HG03520 (cell line): ENCODE data around the gene SLC16A1.
"Not testable (repeated sequence)": the region's sequence is repeated elsewhere in the genome, so short reads cannot be mapped to it uniquely, and the experiment has no call there.

Experiments used
- ATAC-seq: cut with Tn5 transposase; IDR thresholded peaks from one replicate; pipeline ENCODE4 v1.9.1; 2021; ENCODE audit warnings: mild to moderate bottlenecking, moderate library complexity; ENCODE audit not compliant: unreplicated experiment

Gene SLC16A1

DNA sequence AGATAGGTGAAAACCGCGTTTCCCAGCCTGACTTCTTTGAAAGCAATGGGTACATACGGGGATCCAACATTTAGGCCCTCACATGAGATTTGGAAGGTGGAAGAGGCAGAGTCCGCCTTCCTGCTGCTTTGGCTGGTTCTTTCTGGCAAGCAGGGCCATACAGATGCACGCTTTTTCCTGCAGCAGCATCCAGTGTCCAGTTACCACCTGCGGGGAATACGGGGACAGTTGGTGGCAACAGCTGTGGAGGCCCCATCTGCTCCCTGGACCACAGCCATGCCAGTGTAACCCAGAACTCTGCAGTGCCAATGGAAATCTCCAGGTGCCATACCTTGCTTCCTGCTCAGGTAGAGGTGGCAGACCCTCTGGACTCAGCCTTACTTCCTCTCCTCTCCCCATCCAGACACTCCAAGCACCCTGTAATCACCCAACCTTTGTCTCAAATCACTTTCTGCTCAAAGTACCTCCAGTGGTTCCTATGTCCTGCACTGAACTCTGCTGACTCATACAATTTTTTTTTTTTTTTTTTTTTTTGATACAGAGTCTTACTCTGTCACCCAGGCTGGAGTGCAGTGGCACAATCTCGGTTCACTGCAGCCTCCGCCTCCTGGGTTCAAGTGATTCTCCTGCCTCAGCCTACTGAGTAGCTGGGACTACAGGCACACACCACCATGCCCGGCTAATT, 68.3 kb downstream of the SLC16A1 start:
- ATAC-seq, result no peak

DNA sequence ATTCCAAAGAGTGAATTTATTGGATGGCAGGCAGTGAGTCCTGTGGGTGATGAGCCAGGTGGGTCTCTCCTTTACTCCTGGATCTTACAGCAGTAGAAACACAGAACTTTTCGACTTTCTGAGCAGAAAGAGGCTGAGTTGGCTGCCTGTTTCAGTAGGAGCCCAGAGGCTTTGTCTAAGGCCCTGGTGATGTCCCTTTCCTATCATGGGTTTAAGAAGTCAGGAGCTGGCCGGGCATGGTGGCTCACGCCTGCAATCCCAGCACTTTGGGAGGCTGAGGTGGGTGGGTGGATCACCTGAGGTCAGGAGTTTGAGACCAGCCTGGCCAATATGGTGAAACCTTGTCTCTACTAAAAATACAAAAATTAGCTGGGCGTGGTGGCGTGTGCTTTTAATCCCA, 71.0 kb downstream of the SLC16A1 start:
- not testable (repeated sequence) for ATAC-seq

DNA sequence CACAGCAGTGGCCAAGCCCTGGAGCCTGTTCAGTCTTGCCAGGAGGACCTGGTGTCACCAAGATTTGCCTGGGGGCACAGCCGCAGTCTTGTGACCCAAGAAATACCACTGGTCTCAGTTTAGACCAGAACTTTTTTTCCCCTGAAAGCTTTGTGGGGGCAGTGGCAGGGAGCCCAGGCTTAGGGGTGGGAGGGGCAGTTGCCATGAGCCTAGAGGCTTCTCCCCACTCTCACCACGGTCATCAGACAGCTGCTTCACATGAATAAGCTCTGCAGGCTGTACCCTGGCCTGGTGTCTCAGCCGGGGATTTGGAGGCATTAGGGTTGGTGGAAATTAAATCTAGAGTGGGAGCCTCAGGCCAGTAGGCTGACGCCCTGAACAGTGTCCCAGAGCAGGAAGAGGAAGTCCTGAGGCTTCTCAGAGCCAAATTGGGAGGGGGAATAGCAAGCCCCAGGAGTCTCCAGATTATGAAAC, 73.7 kb downstream of the SLC16A1 start:
- ATAC-seq, result no peak

DNA sequence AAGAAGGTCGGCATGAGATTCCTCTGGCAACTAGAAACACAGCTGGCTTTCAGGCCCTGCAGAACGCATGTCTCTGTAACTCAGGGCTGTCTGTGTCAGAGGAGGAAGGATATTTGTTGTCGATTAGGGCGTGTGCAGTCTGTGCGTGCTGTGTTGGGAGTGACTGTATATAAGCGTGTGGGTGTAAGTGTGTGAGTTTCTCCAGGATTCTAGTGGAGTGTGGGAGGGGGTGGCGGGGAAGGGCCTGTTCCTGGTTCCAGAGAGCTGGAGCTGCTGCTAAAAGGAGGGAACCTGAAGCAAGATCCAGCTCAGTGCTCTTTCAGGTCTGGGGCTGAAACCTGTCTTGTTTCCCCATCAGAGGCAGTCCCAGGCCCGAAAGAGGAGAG, 74.3 kb downstream of the SLC16A1 start:
- no peak for ATAC-seq

DNA sequence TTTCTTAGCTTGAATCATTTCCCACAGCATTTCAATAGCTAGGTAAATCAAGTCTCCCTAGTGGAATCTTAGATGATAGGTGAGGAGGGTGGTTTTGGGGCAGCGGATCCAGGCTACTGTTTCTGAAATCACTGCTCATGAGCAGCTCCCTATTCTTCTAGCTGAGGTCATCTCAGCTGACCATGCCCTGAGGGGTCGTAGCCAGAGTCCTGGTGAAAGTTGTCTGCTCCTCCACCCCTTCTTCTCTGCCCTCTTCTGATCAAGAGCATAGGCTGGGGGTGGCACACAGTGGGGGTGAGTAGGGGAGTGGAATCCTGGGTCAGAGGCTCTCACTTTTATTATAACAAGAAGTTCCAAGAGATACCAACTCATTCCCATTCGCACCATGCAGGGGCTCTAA, 76.2 kb downstream of the SLC16A1 start:
- no peak for ATAC-seq

DNA sequence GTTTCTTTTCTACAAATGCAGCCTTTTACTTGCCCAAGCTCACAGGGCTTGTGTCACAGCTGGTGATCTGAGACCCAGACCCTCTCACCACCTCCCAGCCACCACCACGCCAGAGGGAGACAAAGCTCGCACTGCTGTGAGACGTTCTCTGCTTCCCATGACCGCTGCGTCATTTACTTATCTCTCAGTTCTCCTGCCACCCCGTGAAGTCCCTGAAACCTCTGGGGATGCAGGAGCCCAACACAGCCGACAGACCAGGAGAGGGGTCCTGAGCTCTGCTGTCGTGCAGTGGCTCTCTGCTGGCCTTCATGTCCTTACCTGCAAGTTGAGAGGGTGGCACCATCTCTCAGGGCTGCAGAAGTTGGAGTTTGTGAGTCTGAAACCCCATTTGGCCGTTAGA, 77.7 kb downstream of the SLC16A1 start:
- ATAC-seq, result no peak

DNA sequence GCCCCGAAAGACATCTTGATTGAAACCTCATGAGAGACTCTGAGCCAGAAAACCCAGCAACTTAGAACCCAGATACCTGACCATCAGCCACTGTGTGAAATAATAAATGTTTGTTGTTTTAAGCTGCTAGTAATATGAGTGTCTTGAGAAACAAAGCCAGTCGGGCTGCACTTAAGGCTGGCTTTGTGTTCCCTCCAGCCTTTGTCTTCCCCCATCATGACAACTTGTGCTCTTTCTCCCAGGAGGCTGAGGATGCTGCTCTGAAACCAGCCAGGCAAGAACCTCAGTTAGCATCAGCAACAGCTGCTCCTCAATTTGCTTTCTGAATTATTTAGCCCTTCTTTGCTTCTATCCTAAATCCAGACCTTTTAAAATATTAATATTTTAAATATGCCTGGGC, 78.2 kb downstream of the SLC16A1 start:
- no peak for ATAC-seq

DNA sequence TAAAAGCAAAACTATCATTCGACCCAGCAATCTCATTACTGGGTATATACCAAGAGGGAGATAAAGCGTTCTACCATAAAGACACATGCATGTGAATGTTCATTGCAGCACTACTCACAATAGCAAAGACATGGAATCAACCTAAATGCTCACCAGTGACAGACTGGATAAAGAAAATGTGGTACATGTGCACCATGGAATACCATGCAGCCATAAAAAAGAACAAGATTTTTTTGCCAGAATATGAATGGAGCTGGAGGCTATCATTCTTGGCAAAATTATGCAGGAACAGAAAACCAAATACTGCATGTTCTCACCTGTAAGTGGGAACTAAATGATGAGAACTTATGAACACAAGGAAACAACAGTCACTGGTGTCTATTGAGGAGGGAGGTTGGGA, 79.7 kb downstream of the SLC16A1 start:
- ATAC-seq, result no peak

DNA sequence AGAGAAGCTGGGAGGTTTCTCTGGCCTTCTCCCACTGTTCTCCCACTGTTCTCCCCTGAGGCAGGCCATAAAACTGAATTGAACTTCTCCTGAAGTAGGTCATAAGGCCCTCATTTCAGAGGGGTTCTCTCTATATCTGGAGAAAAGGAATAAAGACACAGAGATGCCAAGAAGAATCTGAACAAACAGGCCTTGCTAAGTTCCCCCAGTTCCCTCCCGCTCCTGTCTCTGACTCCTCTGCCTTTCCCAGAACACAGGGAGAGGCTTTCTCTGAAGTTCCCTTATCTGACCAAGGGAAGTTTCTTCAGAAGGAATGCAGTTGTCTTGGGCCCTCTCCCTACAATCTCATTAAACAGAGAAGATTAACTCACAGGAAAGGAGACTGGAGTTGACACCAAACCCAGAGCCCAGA, 83.4 kb downstream of the SLC16A1 start:
- no peak for ATAC-seq

DNA sequence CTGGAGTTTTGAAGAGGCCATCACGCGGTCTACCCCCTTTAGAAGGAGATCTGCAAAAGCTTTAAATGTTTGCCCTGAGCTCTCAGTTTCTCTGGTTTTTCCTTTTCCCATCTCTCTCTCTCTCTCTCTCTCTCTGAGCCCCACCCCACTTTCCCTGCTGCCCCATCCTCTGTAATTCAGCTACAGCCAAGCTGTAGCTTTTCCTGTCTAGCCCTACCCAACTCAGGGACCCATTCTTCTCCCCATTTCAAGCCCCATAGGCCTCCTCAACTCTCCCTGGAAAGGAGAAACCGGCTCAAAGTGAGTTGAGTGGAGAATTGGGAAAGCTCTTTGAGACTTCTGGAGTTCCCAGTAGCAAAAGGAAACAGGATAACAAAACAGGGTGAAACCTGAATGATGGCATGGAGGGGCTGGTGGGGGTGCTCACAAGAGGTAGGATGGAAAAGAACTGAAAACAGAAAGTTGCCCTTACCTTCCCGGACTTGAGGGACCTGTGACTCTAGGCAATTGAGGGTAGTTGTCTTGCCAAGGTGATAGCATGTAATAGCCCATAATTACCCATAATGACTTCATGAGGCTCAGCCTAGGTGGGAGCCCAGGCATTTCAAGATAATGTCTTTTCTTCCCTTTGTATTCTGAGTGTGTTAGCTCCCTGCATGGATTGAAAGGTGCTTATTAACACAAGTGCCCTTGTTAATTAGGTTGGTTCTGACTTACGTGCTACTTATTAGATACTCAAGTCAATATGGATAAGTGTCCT, 84.9 kb downstream of the SLC16A1 start:
- no peak for ATAC-seq

DNA sequence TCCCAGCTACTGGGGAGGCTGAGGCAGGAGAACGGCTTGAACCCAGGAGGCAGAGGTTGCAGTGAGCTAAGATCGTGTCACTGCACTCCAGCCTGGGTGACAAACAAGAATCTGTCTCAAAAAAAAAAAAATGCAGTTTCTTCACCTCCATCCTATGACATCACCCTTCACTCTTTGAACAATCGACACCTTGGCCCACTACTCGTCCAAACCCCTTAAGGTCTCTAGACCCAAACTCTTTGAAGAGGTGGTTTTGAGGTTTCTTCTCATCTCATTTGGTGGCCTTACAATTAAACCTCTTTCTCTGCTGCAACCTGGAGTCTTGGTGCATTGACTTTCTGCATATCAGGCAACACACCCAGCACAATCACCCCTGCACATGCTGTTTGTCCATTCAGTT, 86.1 kb downstream of the SLC16A1 start:
- no peak for ATAC-seq

DNA sequence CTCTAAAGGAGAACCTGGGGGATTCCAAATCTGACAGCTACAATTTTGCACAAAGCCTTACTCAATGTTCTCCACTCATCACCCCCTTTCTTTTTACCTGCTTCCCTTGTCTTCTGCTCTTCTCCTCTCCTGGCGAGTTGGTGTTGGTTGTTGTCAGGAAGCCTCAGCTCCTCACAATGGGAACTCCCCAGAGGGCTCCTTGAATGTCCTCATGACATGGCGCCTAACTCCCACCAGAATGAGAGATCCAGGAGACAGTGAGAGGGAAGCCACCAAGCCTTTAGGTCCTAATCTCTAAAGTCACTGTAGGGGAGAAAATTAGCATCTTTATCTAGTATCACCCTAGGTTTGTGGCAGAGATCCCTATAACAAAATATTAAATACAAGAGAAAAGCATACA, 87.8 kb downstream of the SLC16A1 start:
- ATAC-seq, result no peak

DNA sequence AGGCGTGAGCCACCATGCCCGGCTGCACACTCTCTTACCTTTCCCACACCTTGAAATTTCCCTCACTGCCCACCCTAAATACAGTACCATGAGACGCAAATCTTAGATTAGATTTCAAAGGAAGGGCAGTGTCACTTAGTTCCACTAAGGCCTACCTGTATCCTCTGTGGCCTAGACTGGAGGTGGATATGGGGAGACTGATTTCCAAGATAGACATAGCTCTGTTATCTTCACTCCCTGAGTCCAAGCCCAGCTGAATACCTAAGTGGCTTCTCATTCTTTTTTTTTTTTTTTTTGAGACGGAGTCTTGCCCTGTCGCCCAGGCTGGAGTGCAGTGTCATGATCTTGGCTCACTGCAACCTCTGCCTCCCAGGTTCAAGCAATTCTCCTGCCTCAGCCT, 89.0 kb downstream of the SLC16A1 start:
- ATAC-seq, result no peak

DNA sequence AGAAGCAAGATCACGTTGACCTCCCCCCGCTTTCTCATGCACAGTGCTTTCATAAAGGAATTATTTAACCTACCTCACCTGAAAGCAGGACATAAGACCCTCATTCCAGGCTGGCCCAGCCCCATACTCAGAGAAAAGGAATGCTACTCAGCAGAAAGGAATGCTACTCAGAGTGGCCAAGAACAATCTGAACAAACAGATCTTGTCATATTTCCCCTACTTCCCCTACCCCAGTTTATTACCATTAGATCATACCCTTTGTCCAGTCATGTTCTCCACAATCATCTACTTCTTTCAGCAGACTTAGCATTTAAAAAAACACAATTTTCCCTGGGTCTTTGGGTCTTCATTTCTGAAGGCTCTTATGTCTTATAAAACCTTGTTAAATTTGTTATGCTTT, 89.8 kb downstream of the SLC16A1 start:
- ATAC-seq, result no peak

DNA sequence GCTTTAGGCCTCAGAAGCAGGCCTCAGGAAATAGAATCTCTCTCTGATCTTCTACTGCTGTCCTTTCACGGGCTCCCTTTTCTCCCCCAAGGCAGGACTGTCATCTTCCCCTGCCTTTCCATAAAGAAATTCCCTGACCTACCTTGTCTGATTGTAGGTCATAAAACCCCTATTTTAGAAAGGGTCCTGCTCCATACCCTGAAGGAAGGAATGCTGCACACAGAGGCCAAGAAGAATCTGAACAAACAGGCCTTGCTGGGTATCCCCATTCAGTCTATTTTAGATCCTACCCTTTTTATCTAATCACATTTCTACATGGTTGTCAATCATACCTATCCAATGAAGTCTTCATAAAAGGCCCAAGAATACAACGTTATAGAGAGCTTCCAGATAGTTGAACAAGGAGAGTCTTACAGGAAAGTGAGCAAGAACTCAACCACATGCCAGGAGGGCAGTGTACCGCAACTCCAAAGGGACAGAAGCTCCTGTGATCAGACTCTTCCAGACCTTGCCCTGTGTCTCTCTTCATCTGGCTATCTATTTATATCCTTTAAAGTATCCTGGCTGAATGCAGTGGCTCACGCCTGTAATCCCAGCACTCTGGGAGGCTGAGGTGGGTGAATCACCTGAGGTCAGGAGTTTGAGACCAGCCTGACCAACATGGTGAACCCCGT, 93.1 kb downstream of the SLC16A1 start:
- no peak for ATAC-seq
